ENCODE measurements around the gene CUL9. TPM values are rescaled to one million over a fixed set of nuclear protein-coding genes. Genes with fewer than 3 reads are reported as not detected.

The CUL9 gene
- total and polyA plus RNA-seq, 3 donors from 2014 or later: 90.6 to 110 (median 101) TPM

DNA sequence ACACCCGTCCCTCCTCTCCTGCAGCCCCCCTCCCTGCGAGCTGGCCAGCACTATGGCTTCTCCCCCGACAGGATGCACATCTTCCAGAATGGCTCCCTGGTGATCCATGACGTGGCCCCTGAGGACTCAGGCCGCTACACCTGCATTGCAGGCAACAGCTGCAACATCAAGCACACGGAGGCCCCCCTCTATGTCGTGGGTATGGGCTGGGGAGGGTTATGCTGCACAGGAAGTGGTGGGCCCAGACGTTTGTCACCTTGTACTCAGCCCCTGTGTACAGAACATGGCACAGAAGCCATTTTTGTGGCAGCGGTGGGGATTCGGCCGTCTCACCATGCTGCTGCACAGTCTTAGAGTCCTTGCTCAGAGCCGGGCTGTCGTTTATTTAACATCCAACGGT is 39.9 kb upstream of the CUL9 start:
- H3K36me3 ChIP-seq (ENCODE audit: low read depth, missing control alignments): no peaks in the 10 kb centered on the region
- intact Hi-C loops (cut with DNase I; ENCODE audit: low total_unique reads): loop anchor here (5.0 to 10.0 kb wide), 2 partner anchors 130 to 237 kb away; partner anchors contain the start of genes KLHDC3 and MEA1

DNA sequence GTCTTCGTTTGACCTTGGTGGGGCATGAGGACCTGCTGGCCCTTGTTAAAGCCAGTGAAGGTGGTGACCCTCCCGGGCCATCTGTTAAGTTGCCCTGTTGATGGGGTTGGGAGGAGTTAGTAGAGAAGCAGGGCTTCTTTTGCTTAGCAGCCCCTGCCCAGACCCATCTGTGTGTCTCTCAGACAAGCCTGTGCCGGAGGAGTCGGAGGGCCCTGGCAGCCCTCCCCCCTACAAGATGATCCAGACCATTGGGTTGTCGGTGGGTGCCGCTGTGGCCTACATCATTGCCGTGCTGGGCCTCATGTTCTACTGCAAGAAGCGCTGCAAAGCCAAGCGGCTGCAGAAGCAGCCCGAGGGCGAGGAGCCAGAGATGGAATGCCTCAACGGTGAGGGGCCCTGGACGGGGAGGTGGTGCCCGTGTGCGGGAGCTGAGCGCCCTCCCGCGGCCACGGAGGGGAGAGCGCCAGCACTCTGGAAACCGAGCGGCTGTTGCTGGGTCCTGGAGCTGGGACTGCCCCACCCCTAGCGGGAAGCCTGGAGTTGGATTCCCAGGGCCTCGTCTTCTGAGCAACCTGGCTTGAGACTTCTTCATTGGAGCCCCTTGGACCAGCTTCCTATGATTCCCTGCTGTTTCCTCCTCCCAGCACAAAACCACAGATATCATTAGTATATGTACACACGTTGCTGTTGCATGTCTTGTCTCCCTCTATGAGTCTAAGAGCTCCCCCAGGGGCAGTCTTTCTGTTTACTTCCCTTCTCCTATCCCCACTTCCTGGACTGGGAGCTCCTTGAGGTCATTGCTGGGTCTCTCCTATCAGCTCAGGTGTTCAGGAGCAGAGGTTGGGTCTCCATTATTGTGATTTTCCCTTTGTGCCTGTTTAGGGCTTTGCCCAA is 38.5 kb upstream of the CUL9 start:
- Histone ChIP-seq H3K4me3 (no peak overlapping the region), H3K36me3 (ENCODE audit: low read depth, missing control alignments) (no peaks in the 10 kb centered on the region)
- 23 to 75% methylated on average over 7 to 25 of the region's 25 CpGs for WGBS, 2 donors

More for the DNA sequence above, 39.9 kb upstream of the CUL9 start:
- H3K4me1 ChIP-seq: peaks cover 9% of the 10 kb centered on the region
- no peaks in the 10 kb centered on the region for H3K9me3 ChIP-seq
- DNase-seq: no peak
- no peak overlapping the region for H3K27ac ChIP-seq
- H3K4me3 ChIP-seq: no peak overlapping the region
- WGBS, 2 donors: 80 to 84% methylated on average over 5 to 14 of the region's 14 CpGs
- H3K27me3 ChIP-seq: no peaks in the 10 kb centered on the region
- TF ChIP-seq POLR2A (IDR thresholded peaks at IDR 0.05): no peak
- TF ChIP-seq, protein P1, sequence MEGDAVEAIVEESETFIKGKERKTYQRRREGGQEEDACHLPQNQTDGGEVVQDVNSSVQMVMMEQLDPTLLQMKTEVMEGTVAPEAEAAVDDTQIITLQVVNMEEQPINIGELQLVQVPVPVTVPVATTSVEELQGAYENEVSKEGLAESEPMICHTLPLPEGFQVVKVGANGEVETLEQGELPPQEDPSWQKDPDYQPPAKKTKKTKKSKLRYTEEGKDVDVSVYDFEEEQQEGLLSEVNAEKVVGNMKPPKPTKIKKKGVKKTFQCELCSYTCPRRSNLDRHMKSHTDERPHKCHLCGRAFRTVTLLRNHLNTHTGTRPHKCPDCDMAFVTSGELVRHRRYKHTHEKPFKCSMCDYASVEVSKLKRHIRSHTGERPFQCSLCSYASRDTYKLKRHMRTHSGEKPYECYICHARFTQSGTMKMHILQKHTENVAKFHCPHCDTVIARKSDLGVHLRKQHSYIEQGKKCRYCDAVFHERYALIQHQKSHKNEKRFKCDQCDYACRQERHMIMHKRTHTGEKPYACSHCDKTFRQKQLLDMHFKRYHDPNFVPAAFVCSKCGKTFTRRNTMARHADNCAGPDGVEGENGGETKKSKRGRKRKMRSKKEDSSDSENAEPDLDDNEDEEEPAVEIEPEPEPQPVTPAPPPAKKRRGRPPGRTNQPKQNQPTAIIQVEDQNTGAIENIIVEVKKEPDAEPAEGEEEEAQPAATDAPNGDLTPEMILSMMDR (IDR thresholded peaks at IDR 0.05): no peak

DNA sequence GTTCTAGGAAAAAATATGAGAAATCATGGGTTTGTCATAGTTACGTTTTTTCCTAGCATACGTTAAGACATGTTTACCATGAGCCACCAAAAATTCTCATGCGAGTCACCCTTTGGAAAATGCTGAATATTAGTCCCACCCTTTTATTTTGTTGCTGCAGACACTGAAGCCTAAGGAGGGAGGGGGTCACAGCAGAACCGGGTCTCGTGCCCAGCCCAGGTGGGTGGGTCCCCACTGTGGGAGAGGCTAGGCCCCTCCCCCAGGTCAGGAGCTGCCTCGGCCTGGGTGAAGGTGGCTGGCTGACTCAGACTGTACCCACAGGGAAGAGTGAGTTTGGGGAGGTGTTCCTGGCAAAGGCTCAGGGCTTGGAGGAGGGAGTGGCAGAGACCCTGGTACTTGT is 37.1 kb upstream of the CUL9 start:
- Histone ChIP-seq H3K27ac (no peak overlapping the region), H3K27me3 (no peaks in the 10 kb centered on the region), H3K4me1 (peaks cover 9% of the 10 kb centered on the region), H3K36me3 (ENCODE audit: low read depth, missing control alignments) (no peaks in the 10 kb centered on the region), H3K9me3 (no peaks in the 10 kb centered on the region), H3K4me3 (no peak overlapping the region)
- DNase-seq: no peak
- intact Hi-C loops (cut with DNase I; ENCODE audit: low total_unique reads): loop anchor here (5.0 to 10.0 kb wide), 2 partner anchors 133 to 240 kb away; partner anchors contain the start of genes KLHDC3 and MEA1
- WGBS, 2 donors: 85 to 89% methylated on average over 5 to 6 of the region's 6 CpGs
- TF ChIP-seq POLR2A (IDR thresholded peaks at IDR 0.05): no peak
- TF ChIP-seq, protein P1 (IDR thresholded peaks at IDR 0.05): no peak

More for the DNA sequence above, 38.5 kb upstream of the CUL9 start:
- DNase-seq: peak; percentile 90
- peaks cover 9% of the 10 kb centered on the region for H3K4me1 ChIP-seq
- intact Hi-C loops (cut with DNase I; ENCODE audit: low total_unique reads): loop anchor here (5.0 to 10.0 kb wide), 2 partner anchors 131 to 239 kb away; partner anchors contain the start of genes KLHDC3 and MEA1
- no peaks in the 10 kb centered on the region for H3K9me3 ChIP-seq
- no peaks in the 10 kb centered on the region for H3K27me3 ChIP-seq
- H3K27ac ChIP-seq: peak overlapping the region in 1 of 2 donors; percentile 41
- TF ChIP-seq, protein P1 (IDR thresholded peaks at IDR 0.05): peak; percentile 78 to 88 (median 85)
- TF ChIP-seq POLR2A (IDR thresholded peaks at IDR 0.05): no peak

DNA sequence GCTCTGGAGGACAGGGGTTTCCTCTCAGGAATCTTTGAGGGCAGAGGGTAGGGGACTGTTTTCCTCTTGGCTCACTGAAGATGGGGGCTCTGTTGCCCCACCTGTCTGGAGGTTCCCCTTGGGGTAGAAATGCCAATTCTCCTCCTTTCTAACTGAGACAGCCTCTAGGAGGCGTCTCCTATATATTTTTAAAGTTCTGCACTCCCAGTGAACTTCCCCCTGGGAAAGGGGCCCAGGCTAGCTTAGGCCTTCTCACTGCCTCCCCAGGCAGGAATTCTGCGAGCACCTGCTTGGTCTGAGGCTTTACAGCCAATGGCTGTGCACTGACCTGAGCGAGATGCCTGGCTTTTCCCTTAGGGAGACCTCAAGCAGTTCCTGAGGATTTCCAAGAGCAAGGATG is 35.7 kb upstream of the CUL9 start:
- DNase-seq: no peak

More for the DNA sequence above, 35.7 kb upstream of the CUL9 start:
- intact Hi-C loops (cut with DNase I; ENCODE audit: low total_unique reads): loop anchor here (10.0 kb wide), 1 partner anchor 241 kb away; no protein-coding TSS in a partner anchor
- WGBS, 2 donors: 96 to 97% methylated on average over 3 of the region's 3 CpGs
- H3K9me3 ChIP-seq: no peaks in the 10 kb centered on the region
- H3K4me1 ChIP-seq: peaks cover 9% of the 10 kb centered on the region
- no peaks in the 10 kb centered on the region for H3K36me3 ChIP-seq (ENCODE audit: low read depth, missing control alignments)
- no peaks in the 10 kb centered on the region for H3K27me3 ChIP-seq
- TF ChIP-seq, protein P1 (IDR thresholded peaks at IDR 0.05): no peak
- TF ChIP-seq POLR2A (IDR thresholded peaks at IDR 0.05): no peak
- H3K4me3 ChIP-seq: no peak overlapping the region
- no peak overlapping the region for H3K27ac ChIP-seq

All from testis (tissue), 3 donors.